Measurements from ENCODE around the gene OGFOD2. TPM values are rescaled to one million over a fixed set of nuclear protein-coding genes. Genes with fewer than 3 reads are reported as not detected.

The OGFOD2 gene
- total and polyA plus RNA-seq, 8 donors = 14.2 to 20.8 (median 17.5) TPM

GRCh38 chr12:122977655-122978392 lies 2.8 kb downstream of the OGFOD2 start:
- Histone ChIP-seq H3K36me3 (peaks cover 0 to 28% of the 10 kb centered on the region in 2 donors), H3K9me3 (no peaks in the 10 kb centered on the region), H3K4me3 (no peak overlapping the region), H3K4me1 (peaks cover 34 to 68% of the 10 kb centered on the region in 2 donors), H3K27me3 (no peaks in the 10 kb centered on the region), H3K27ac (no peak overlapping the region)
- intact Hi-C loops (cut with DNase I) = no loop called here
- ATAC-seq (no peak), DNase-seq (no peak)
- TF ChIP-seq CTCF (IDR thresholded peaks at IDR 0.05) = no peak

GRCh38 chr12:122978507-122978955 lies 3.5 kb downstream of the OGFOD2 start:
- no peak for ATAC-seq
- Histone ChIP-seq H3K4me1 (peaks cover 38 to 75% of the 10 kb centered on the region in 2 donors), H3K27ac (no peak overlapping the region), H3K27me3 (no peaks in the 10 kb centered on the region), H3K36me3 (peaks cover 0 to 34% of the 10 kb centered on the region in 2 donors), H3K9me3 (no peaks in the 10 kb centered on the region), H3K4me3 (no peak overlapping the region)
- no peak for TF ChIP-seq CTCF (IDR thresholded peaks at IDR 0.05)
- peak in 1 of 4 donors; percentile 70 for DNase-seq
- intact Hi-C loops (cut with DNase I) = no loop called here

GRCh38 chr12:122979001-122979907 lies 4.2 kb downstream of the OGFOD2 start:
- peak in 1 of 4 donors; percentile 71 for DNase-seq
- Histone ChIP-seq H3K4me3 (peak overlapping the region; percentile 99), H3K36me3 (peaks cover 0 to 40% of the 10 kb centered on the region in 2 donors), H3K9me3 (no peaks in the 10 kb centered on the region), H3K27ac (peak overlapping the region; percentile 84 to 91), H3K27me3 (no peaks in the 10 kb centered on the region), H3K4me1 (peaks cover 45 to 76% of the 10 kb centered on the region in 2 donors)
- no peak for TF ChIP-seq CTCF (IDR thresholded peaks at IDR 0.05)
- ATAC-seq = no peak
- intact Hi-C loops (cut with DNase I) = no loop called here

- intact Hi-C loops (cut with DNase I) = loop anchor here in 1 of 2 donors (5.0 kb wide), 1 partner anchor 257 kb away; no protein-coding TSS in a partner anchor
- ATAC-seq (no peak), DNase-seq (no peak)
- H3K9me3 ChIP-seq = no peaks in the 10 kb centered on the region
- no peaks in the 10 kb centered on the region for H3K27me3 ChIP-seq
- H3K4me3 ChIP-seq = peak overlapping the region; percentile 99
- H3K27ac ChIP-seq = peak overlapping the region; percentile 84 to 91
- peaks cover 0 to 41% of the 10 kb centered on the region in 2 donors for H3K36me3 ChIP-seq
- no peak for TF ChIP-seq CTCF (IDR thresholded peaks at IDR 0.05)
- H3K4me1 ChIP-seq = peaks cover 51 to 82% of the 10 kb centered on the region in 2 donors
These were observed 4.8 kb downstream of the OGFOD2 start for GRCh38 chr12:122979908-122980182.

All from left lung (tissue), 10 donors.